Heart right ventricle (tissue), 16 donors: ENCODE data around the gene CLASRP. TPM values are rescaled to one million over a fixed set of nuclear protein-coding genes. Genes with fewer than 3 reads are reported as not detected.

Experiments used
- ATAC-seq, 8 donors: fragments of 200-7000 bp; cut with Tn5 transposase; one replicate each; pipeline ENCODE4 v1.9.1; 2020; ENCODE audit warnings: mild to moderate bottlenecking in 8 of 8, moderate library complexity in 8 of 8, moderate number of reproducible peaks in 1 of 8
- DNase-seq, 2 donors: peaks; one replicate each; pipeline ENCODE4 v3.0.0-alpha.2; 2020
- H3K27ac ChIP-seq, 10 donors: fragments of 200-600 bp; sonication (generic) in 2 of 10; one replicate each; pipeline versions ENCODE4 v1.5.0 to v1.8.0; 2020 to 2022; ENCODE audit warnings: mild to moderate bottlenecking in 3 of 10
- H3K27me3 ChIP-seq, 7 donors: fragments of 200-600 bp; one replicate each; pipeline ENCODE4 v1.8.0; 2021 to 2022; ENCODE audit warnings: mild to moderate bottlenecking in 2 of 7
- H3K36me3 ChIP-seq, 9 donors: fragments of 200-600 bp; sonication (generic) in 1 of 9; one replicate each; pipeline versions ENCODE4 v1.5.0 to v1.8.0; 2020 to 2022; ENCODE audit warnings: mild to moderate bottlenecking in 2 of 9
- H3K4me1 ChIP-seq, 9 donors: fragments of 200-600 bp; sonication (generic) in 1 of 9; one replicate each; pipeline versions ENCODE4 v1.5.0 to v1.8.0; 2020 to 2022; ENCODE audit warnings: mild to moderate bottlenecking in 4 of 9
- H3K4me3 ChIP-seq, 10 donors: fragments of 200-600 bp; sonication (generic) in 2 of 10; one replicate each; pipeline versions ENCODE4 v1.5.0 to v1.8.0; 2020 to 2022; ENCODE audit warnings: mild to moderate bottlenecking in 7 of 10, moderate library complexity in 2 of 10
- H3K9me3 ChIP-seq, 11 donors: fragments of 200-600 bp in 10 of 11; sonication (generic) in 2 of 11; one replicate each; pipeline versions ENCODE4 v1.5.0 to v1.8.0; 2013 to 2022; ENCODE audit warnings: mild to moderate bottlenecking in 2 of 11, control low read depth in 1 of 11, moderate library complexity in 1 of 11
- CTCF ChIP-seq, 9 donors: fragments of 200-600 bp; sonication (generic) in 2 of 9; IDR thresholded peaks; one replicate each; pipeline versions ENCODE4 v1.5.0 to v1.8.0; 2021 to 2022; ENCODE audit warnings: antibody characterized with exemption in 9 of 9, mild to moderate bottlenecking in 5 of 9, moderate library complexity in 1 of 9
- WGBS, 2 donors: extraction: QIAGEN DNeasy Blood & Tissue Kit; methylation state at CpG; one replicate each; pipeline ENCODE4 v1.1.7; 2013; ENCODE audit warnings: inconsistent platforms in 1 of 2; 5-methylcytosine and 5-hydroxymethylcytosine counted together
- intact Hi-C, 10 donors: fragments of 100-400 bp; cut with DNase I; formaldehyde crosslinking; loops; one replicate each; pipeline versions ENCODE4 v1.11.1 to v1.14.2; 2022
- long read RNA-seq, 3 donors: library from polyadenylated mRNA; unstranded; transcript quantifications; one replicate each; pipeline ENCODE4 v2.0.0, GENCODE V29; 2020 to 2021
- polyA plus RNA-seq, 2 donors: library from polyadenylated mRNA; stranded (reverse); fragments of 200-250 nt; gene quantifications; one replicate each; pipeline ENCODE4 v1.2.3, GENCODE V29; 2013
- total RNA-seq, 10 donors: library from RNA; stranded (reverse); fragmentation: NEBNext Ultra II Directional in 3 of 10; extraction: Animal tissue kit (Norgen Biotek cat#: 25700) in 3 of 10; gene quantifications; one replicate each; pipeline versions ENCODE4 v1.2.1 to v1.2.4, GENCODE V29; 2021 to 2023
- donor health status: Arrhythmogenic right ventricular cardiomyopathy.
- donor health status: ischemic (EF 13 %, LVEDD 7.1; RV severe dilation, severe dysfunction).
- donor health status: healthy with polysubstance abuse.
- donor health status: DM: no; HTN: yes; CAD: no.
- donor health status: DM: no; HTN: no; CAD: no.
- donor health status: ischemic (EF 25% LVEDD 6.9; RV normal size, moderate dysfunction).
- donor health status: ischemic (EF 25% LVEDD 5.7; RV mildly dilated, moderate dysfunction).
- donor health status: healthy.
- donor health status: DM: yes; HTN: yes; CAD: no.
- donor health status: Ischemic cardiomyopathy.
- donor health status: ischemic (EF 35%, LVEDD 5.7; RV mildly dilated, moderate dysfunction).
- donor health status: nonischemic (EF 11% LVEDD 7.7; RV severe dilation, severe dysfunction).
- donor health status: DM: yes; HTN: yes; CAD: no.
- donor health status: PGD.
- donor health status: ischemic (EF 29% LVEDD 5.4; RV normal size, mild dysfunction).
- donor health status: nonischemic (EF 23%, LVEDD 6.1; RV moderate dilation, normal function).

The CLASRP gene, protein sequence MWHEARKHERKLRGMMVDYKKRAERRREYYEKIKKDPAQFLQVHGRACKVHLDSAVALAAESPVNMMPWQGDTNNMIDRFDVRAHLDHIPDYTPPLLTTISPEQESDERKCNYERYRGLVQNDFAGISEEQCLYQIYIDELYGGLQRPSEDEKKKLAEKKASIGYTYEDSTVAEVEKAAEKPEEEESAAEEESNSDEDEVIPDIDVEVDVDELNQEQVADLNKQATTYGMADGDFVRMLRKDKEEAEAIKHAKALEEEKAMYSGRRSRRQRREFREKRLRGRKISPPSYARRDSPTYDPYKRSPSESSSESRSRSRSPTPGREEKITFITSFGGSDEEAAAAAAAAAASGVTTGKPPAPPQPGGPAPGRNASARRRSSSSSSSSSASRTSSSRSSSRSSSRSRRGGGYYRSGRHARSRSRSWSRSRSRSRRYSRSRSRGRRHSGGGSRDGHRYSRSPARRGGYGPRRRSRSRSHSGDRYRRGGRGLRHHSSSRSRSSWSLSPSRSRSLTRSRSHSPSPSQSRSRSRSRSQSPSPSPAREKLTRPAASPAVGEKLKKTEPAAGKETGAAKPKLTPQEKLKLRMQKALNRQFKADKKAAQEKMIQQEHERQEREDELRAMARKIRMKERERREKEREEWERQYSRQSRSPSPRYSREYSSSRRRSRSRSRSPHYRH
- total RNA-seq (10 to 100 TPM; 24.0 to 50.4 (median 30.0) TPM), polyA plus RNA-seq (100 to 1,000 TPM in 1 of 2 donors, 10 to 100 TPM in 1; 26.9 to 142 TPM)
- long read RNA-seq, donor 1, partial matches to known transcripts = 6 of 16 reads
- long read RNA-seq, donor 1, other reads (novel, unspliced or antisense) = 9 of 16 reads
- long read RNA-seq, donor 2, partial matches to known transcripts = 8 of 20 reads
- long read RNA-seq, donor 2, other reads (novel, unspliced or antisense) = 8 of 20 reads
- long read RNA-seq, donor 3, transcript CLASRP-201 (21 exons, 2,234 nt) = major isoform, 5 of 22 reads
- long read RNA-seq, donor 3, partial matches to known transcripts = 7 of 22 reads
- long read RNA-seq, donor 3, other reads (novel, unspliced or antisense) = 5 of 22 reads

- WGBS, 2 donors = 2% methylated on average over 62 of the region's 62 CpGs
- H3K9me3 ChIP-seq = peaks cover 0 to 5% (median 0%) of the 10 kb centered on the region in 11 donors
Measured at GRCh38 chr19:45038931-45039893, at the start of gene CLASRP. CLASRP (plus strand) TSS chr19:45039045; CDS start chr19:45040213, 1,168 bp downstream.

GRCh38 chr19:44990459-44990858 lies 48.4 kb upstream of the CLASRP start:
- intact Hi-C loops = no loop called here
- ATAC-seq (no peak), DNase-seq (no peak)
- TF ChIP-seq CTCF (IDR thresholded peaks at IDR 0.05) = no peak
- Histone ChIP-seq H3K4me3 (no peak overlapping the region), H3K36me3 (peaks cover 0 to 89% (median 24%) of the 10 kb centered on the region in 9 donors), H3K27me3 (no peaks in the 10 kb centered on the region), H3K9me3 (no peaks in the 10 kb centered on the region), H3K27ac (no peak overlapping the region), H3K4me1 (no peaks in the 10 kb centered on the region)
- WGBS, 2 donors = 83 to 88% methylated on average over 14 of the region's 14 CpGs

More at GRCh38 chr19:45038931-45039893, at the start of gene CLASRP:
- Histone ChIP-seq H3K36me3 (peaks cover 0 to 80% (median 30%) of the 10 kb centered on the region in 9 donors), H3K4me1 (peaks cover 8 to 46% (median 30%) of the 10 kb centered on the region in 9 donors), H3K27me3 (no peaks in the 10 kb centered on the region), H3K27ac (peak within 1 kb of the TSS; percentile 74 to 99 (median 96)), H3K4me3 (peak within 1 kb of the TSS; percentile 64 to 98 (median 89))
- ATAC-seq (peak; percentile 98 to 99 (median 99)), DNase-seq (peak; percentile 92)
- TF ChIP-seq CTCF (IDR thresholded peaks at IDR 0.05) = no peak
- intact Hi-C loops = loop anchor here in 1 of 10 donors (2.0 kb wide), 1 partner anchor 40 kb away; the partner anchor contains the start of gene GEMIN7

DNA sequence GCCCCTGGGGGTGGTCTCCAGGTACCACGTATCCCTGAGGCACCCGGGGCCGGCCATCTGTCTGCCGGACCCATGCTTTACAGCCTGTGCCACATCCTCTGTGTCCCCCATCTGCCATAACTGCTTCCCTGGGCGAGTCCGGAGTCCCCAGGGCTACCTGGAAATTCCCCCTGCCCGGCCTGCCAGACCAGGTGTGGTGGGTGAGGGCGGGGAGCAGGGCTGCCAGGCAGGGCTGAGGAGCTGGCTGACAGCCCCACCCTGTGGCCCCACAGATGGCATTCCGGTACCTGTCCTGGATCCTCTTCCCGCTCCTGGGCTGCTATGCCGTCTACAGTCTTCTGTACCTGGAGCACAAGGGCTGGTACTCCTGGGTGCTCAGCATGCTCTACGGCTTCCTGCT lies 47.9 kb upstream of the CLASRP start:
- H3K4me1 ChIP-seq = no peaks in the 10 kb centered on the region
- 93 to 98% methylated on average over 12 of the region's 12 CpGs for WGBS, 2 donors
- DNase-seq (no peak), ATAC-seq (no peak)
- H3K27me3 ChIP-seq = no peaks in the 10 kb centered on the region
- no peak for TF ChIP-seq CTCF (IDR thresholded peaks at IDR 0.05)
- H3K27ac ChIP-seq = no peak overlapping the region
- intact Hi-C loops = no loop called here
- no peak overlapping the region for H3K4me3 ChIP-seq
- no peaks in the 10 kb centered on the region for H3K9me3 ChIP-seq
- H3K36me3 ChIP-seq = peaks cover 0 to 84% (median 19%) of the 10 kb centered on the region in 9 donors
